Stomach smooth muscle (tissue), 2 donors: ENCODE results near the gene DRC7.

ENCODE experiments used
- H3K27ac ChIP-seq: one replicate; pipeline ENCODE4 v1.7.0; 2013; ENCODE audit warnings: mild to moderate bottlenecking, low read length, inconsistent platforms
- H3K27me3 ChIP-seq, 2 donors: one replicate each; pipeline ENCODE4 v1.7.0; 2013; ENCODE audit warnings: low read length in 2 of 2; ENCODE audit not compliant: insufficient read depth in 2 of 2, control insufficient read depth in 1 of 2
- H3K36me3 ChIP-seq, 2 donors: one replicate each; pipeline ENCODE4 v1.7.0; 2013; ENCODE audit warnings: low read length in 2 of 2; ENCODE audit not compliant: control insufficient read depth in 2 of 2, insufficient read depth in 2 of 2
- H3K4me1 ChIP-seq: one replicate; pipeline ENCODE4 v1.7.0; 2013; ENCODE audit warnings: low read length; ENCODE audit not compliant: control insufficient read depth, insufficient read depth
- H3K4me3 ChIP-seq, 2 donors: one replicate each; pipeline ENCODE4 v1.7.0; 2013; ENCODE audit warnings: low read length in 2 of 2
- H3K9ac ChIP-seq, 2 donors: one replicate each; pipeline ENCODE4 v1.7.0; 2013; ENCODE audit warnings: low read length in 2 of 2, mild to moderate bottlenecking in 1 of 2
- H3K9me3 ChIP-seq, 2 donors: one replicate each; pipeline ENCODE4 v1.7.0; 2013; ENCODE audit warnings: low read length in 2 of 2; ENCODE audit not compliant: control insufficient read depth in 2 of 2
- donor health status: healthy.
- donor health status: Pancreatic carcinoma.

Gene DRC7

GRCh38 chr16:57748596-57748995 lies 54.0 kb downstream of the DRC7 start:
- Histone ChIP-seq H3K36me3 (peaks cover 8 to 11% of the 10 kb centered on the region in 2 donors), H3K27me3 (no peaks in the 10 kb centered on the region), H3K4me1 (no peaks in the 10 kb centered on the region), H3K9me3 (no peaks in the 10 kb centered on the region), H3K27ac (no peak overlapping the region), H3K4me3 (no peak overlapping the region), H3K9ac (no peak overlapping the region)

- H3K27me3 ChIP-seq, result no peaks in the 10 kb centered on the region
- H3K4me3 ChIP-seq, result no peak overlapping the region
- no peak overlapping the region for H3K9ac ChIP-seq
- peaks cover 8 to 11% of the 10 kb centered on the region in 2 donors for H3K36me3 ChIP-seq
- no peaks in the 10 kb centered on the region for H3K4me1 ChIP-seq
- no peaks in the 10 kb centered on the region for H3K9me3 ChIP-seq
- H3K27ac ChIP-seq, result no peak overlapping the region
Measured at GRCh38 chr16:57749101-57749692, 54.6 kb downstream of the DRC7 start.

- Histone ChIP-seq H3K9me3 (no peaks in the 10 kb centered on the region), H3K36me3 (peaks cover 7 to 8% of the 10 kb centered on the region in 2 donors), H3K4me3 (no peak overlapping the region), H3K27ac (no peak overlapping the region), H3K9ac (no peak overlapping the region), H3K27me3 (no peaks in the 10 kb centered on the region), H3K4me1 (no peaks in the 10 kb centered on the region)
Measured at GRCh38 chr16:57749856-57750452, 55.3 kb downstream of the DRC7 start.

- Histone ChIP-seq H3K4me1 (no peaks in the 10 kb centered on the region), H3K27me3 (no peaks in the 10 kb centered on the region), H3K4me3 (no peak overlapping the region), H3K27ac (no peak overlapping the region), H3K36me3 (peaks cover 8 to 14% of the 10 kb centered on the region in 2 donors), H3K9ac (no peak overlapping the region), H3K9me3 (no peaks in the 10 kb centered on the region)
Measured at GRCh38 chr16:57750796-57751538, 56.4 kb downstream of the DRC7 start.

GRCh38 chr16:57751539-57752202 lies 57.1 kb downstream of the DRC7 start:
- Histone ChIP-seq H3K4me3 (no peak overlapping the region), H3K9me3 (no peaks in the 10 kb centered on the region), H3K4me1 (no peaks in the 10 kb centered on the region), H3K36me3 (peaks cover 8 to 13% of the 10 kb centered on the region in 2 donors), H3K9ac (no peak overlapping the region), H3K27me3 (no peaks in the 10 kb centered on the region), H3K27ac (no peak overlapping the region)

GRCh38 chr16:57752203-57752580 lies 57.6 kb downstream of the DRC7 start:
- Histone ChIP-seq H3K4me3 (no peak overlapping the region), H3K27ac (no peak overlapping the region), H3K27me3 (no peaks in the 10 kb centered on the region), H3K9ac (no peak overlapping the region), H3K4me1 (no peaks in the 10 kb centered on the region), H3K36me3 (peaks cover 8 to 13% of the 10 kb centered on the region in 2 donors), H3K9me3 (no peaks in the 10 kb centered on the region)

GRCh38 chr16:57752581-57753447 lies 58.2 kb downstream of the DRC7 start:
- no peak overlapping the region for H3K27ac ChIP-seq
- no peak overlapping the region for H3K9ac ChIP-seq
- H3K36me3 ChIP-seq, result peaks cover 8 to 13% of the 10 kb centered on the region in 2 donors

GRCh38 chr16:57753448-57754353 lies 59.1 kb downstream of the DRC7 start:
- H3K27ac ChIP-seq, result no peak overlapping the region
- H3K36me3 ChIP-seq, result peaks cover 8 to 13% of the 10 kb centered on the region in 2 donors
- H3K4me3 ChIP-seq, result no peak overlapping the region
- H3K4me1 ChIP-seq, result no peaks in the 10 kb centered on the region
- H3K9me3 ChIP-seq, result no peaks in the 10 kb centered on the region
- no peaks in the 10 kb centered on the region for H3K27me3 ChIP-seq
- no peak overlapping the region for H3K9ac ChIP-seq

More at GRCh38 chr16:57752581-57753447, 58.2 kb downstream of the DRC7 start:
- H3K9me3 ChIP-seq, result no peaks in the 10 kb centered on the region
- H3K4me1 ChIP-seq, result no peaks in the 10 kb centered on the region
- no peak overlapping the region for H3K4me3 ChIP-seq
- no peaks in the 10 kb centered on the region for H3K27me3 ChIP-seq

- Histone ChIP-seq H3K27me3 (no peaks in the 10 kb centered on the region), H3K9ac (no peak overlapping the region), H3K36me3 (peaks cover 8 to 12% of the 10 kb centered on the region in 2 donors), H3K4me3 (no peak overlapping the region), H3K9me3 (no peaks in the 10 kb centered on the region), H3K27ac (no peak overlapping the region), H3K4me1 (no peaks in the 10 kb centered on the region)
Measured at GRCh38 chr16:57754354-57755060, 59.9 kb downstream of the DRC7 start.
